WTC11 (cell line): ENCODE measurements around the gene PSMD5. TPM values are rescaled to one million over a fixed set of nuclear protein-coding genes. Genes with fewer than 3 reads are reported as not detected.

Experiments used
- ATAC-seq: fragments of 200-7000 bp; cut with Tn5 transposase; 2 replicates; pipeline ENCODE4 v1.10.0; 2021; ENCODE audit warnings: mild to moderate bottlenecking, moderate library complexity
- Bru-seq: library from RNA; stranded (reverse); fragments of 400-500 nt; gene quantifications from one replicate; lab custom pipeline; 2021; lab: Mats Ljungman, UMichigan
- CTCF ChIA-PET: fragments of 300-600 bp; sonication (Branson Sonifier 250); formaldehyde crosslinking; loops from one replicate; lab custom pipeline; 2021; ENCODE audit warnings: antibody characterized with exemption; lab: Charles Lee
- POLR2A ChIA-PET: fragments of 350-600 bp; sonication (Branson Sonifier 250); formaldehyde crosslinking; loops from one replicate; lab custom pipeline; 2021; ENCODE audit warnings: antibody characterized with exemption; lab: Charles Lee
- DNase-seq: peaks from one replicate; pipeline ENCODE4 v3.0.0; 2021; ENCODE audit warnings: low spot score
- H3K27ac Mint-ChIP-seq: 2 replicates; pipeline ENCODE4 v1.8.0; 2021; ENCODE audit warnings: mixed read lengths
- H3K27me3 Mint-ChIP-seq: 2 replicates; pipeline ENCODE4 v1.8.0; 2021; ENCODE audit warnings: low read depth, mild to moderate bottlenecking, moderate library complexity, mixed read lengths
- H3K36me3 Mint-ChIP-seq: 2 replicates; pipeline ENCODE4 v1.8.0; 2021; ENCODE audit warnings: mixed read lengths
- H3K4me1 Mint-ChIP-seq: 2 replicates; pipeline ENCODE4 v1.8.0; 2022; ENCODE audit warnings: mixed read lengths
- H3K4me3 Mint-ChIP-seq: 2 replicates; pipeline ENCODE4 v1.8.0; 2021; ENCODE audit warnings: mild to moderate bottlenecking, moderate library complexity, mixed read lengths
- H3K9me3 Mint-ChIP-seq: 2 replicates; pipeline ENCODE4 v1.8.0; 2021; ENCODE audit warnings: mixed read lengths
- ATF2 ChIP-seq: sonication (generic); formaldehyde crosslinking; IDR thresholded peaks from 2 replicates; pipeline ENCODE4 v1.8.1; 2022; ENCODE audit warnings: low read depth, missing genetic modification reagents, borderline replicate concordance
- ATF3 ChIP-seq: sonication (generic); formaldehyde crosslinking; conservative IDR thresholded peaks from 2 replicates; pipeline ENCODE4 v1.8.1; 2022; ENCODE audit warnings: mild to moderate bottlenecking, missing genetic modification reagents
- E2F5 ChIP-seq: sonication (generic); formaldehyde crosslinking; IDR thresholded peaks from 2 replicates; pipeline ENCODE4 v1.8.1; 2022; ENCODE audit warnings: mild to moderate bottlenecking, moderate library complexity, missing genetic modification reagents
- GRHL2 ChIP-seq: fragments of 250-450 bp; sonication (Bioruptor Pico); IDR thresholded peaks from 2 replicates; pipeline ENCODE4 v1.8.0; 2022; ENCODE audit warnings: mild to moderate bottlenecking, moderate library complexity; ENCODE audit not compliant: insufficient replicate concordance, severe bottlenecking
- IRF2 ChIP-seq: sonication (generic); formaldehyde crosslinking; IDR thresholded peaks from 2 replicates; pipeline ENCODE4 v1.8.0; 2022; ENCODE audit warnings: low read depth, missing genetic modification reagents, borderline replicate concordance
- JAZF1 ChIP-seq: fragments of 250-450 bp; sonication (Bioruptor Pico); IDR thresholded peaks from 2 replicates; pipeline ENCODE4 v1.9.0; 2021; ENCODE audit warnings: moderate library complexity, mild to moderate bottlenecking, inconsistent platforms
- JUN ChIP-seq: sonication (generic); formaldehyde crosslinking; IDR thresholded peaks from 2 replicates; pipeline ENCODE4 v1.8.0; 2023; ENCODE audit warnings: mild to moderate bottlenecking, missing genetic modification reagents
- NFYB ChIP-seq: sonication (generic); formaldehyde crosslinking; conservative IDR thresholded peaks from 2 replicates; pipeline ENCODE4 v1.8.0; 2022; ENCODE audit warnings: low read depth, missing genetic modification reagents
- NR3C1 ChIP-seq: sonication (generic); formaldehyde crosslinking; conservative IDR thresholded peaks from 2 replicates; pipeline ENCODE4 v1.8.1; 2023; ENCODE audit warnings: low read depth, mild to moderate bottlenecking, missing genetic modification reagents
- PRDM15 ChIP-seq: sonication (generic); formaldehyde crosslinking; IDR thresholded peaks from 2 replicates; pipeline ENCODE4 v1.8.0; 2022; ENCODE audit warnings: missing genetic modification reagents
- PRRX2 ChIP-seq: fragments of 250-450 bp; sonication (Bioruptor Pico); IDR thresholded peaks from 2 replicates; pipeline ENCODE4 v1.8.0; 2021; ENCODE audit warnings: mild to moderate bottlenecking
- RELA ChIP-seq: sonication (generic); formaldehyde crosslinking; IDR thresholded peaks from 2 replicates; pipeline ENCODE4 v1.8.1; 2022; ENCODE audit warnings: missing genetic modification reagents, mild to moderate bottlenecking, borderline replicate concordance
- SP1 ChIP-seq: sonication (generic); formaldehyde crosslinking; conservative IDR thresholded peaks from 2 replicates; pipeline ENCODE4 v1.8.1; 2022; ENCODE audit warnings: missing genetic modification reagents
- TEAD1 ChIP-seq: sonication (generic); formaldehyde crosslinking; IDR thresholded peaks from 2 replicates; pipeline ENCODE4 v1.8.0; 2022; ENCODE audit warnings: mild to moderate bottlenecking, missing genetic modification reagents
- USF1 ChIP-seq: sonication (generic); formaldehyde crosslinking; IDR thresholded peaks from 2 replicates; pipeline ENCODE4 v1.8.0; 2022; ENCODE audit warnings: mild to moderate bottlenecking, missing genetic modification reagents
- ZBTB21 ChIP-seq: sonication (generic); formaldehyde crosslinking; IDR thresholded peaks from 2 replicates; pipeline ENCODE4 v1.8.1; 2023; ENCODE audit warnings: mild to moderate bottlenecking, missing genetic modification reagents, borderline replicate concordance
- ZBTB43 ChIP-seq: sonication (generic); formaldehyde crosslinking; IDR thresholded peaks from 2 replicates; pipeline ENCODE4 v1.8.1; 2023; ENCODE audit warnings: mild to moderate bottlenecking, missing genetic modification reagents
- ZNF317 ChIP-seq: sonication (generic); formaldehyde crosslinking; IDR thresholded peaks from 2 replicates; pipeline ENCODE4 v1.8.1; 2023; ENCODE audit warnings: low read depth, mild to moderate bottlenecking, moderate library complexity, missing genetic modification reagents, borderline replicate concordance
- ZNF396 ChIP-seq: fragments of 250-450 bp; sonication (Bioruptor Pico); IDR thresholded peaks from 2 replicates; pipeline ENCODE4 v1.8.0; 2021; ENCODE audit warnings: mild to moderate bottlenecking, moderate library complexity, borderline replicate concordance
- ZNF671 ChIP-seq: fragments of 250-450 bp; sonication (Bioruptor Pico); IDR thresholded peaks from 2 replicates; pipeline ENCODE4 v1.8.0; 2021; ENCODE audit warnings: mild to moderate bottlenecking
- long read RNA-seq, 3 experiments: library from RNA in 1 of 3; library from capped mRNA in 1 of 3; library from polyadenylated mRNA in 1 of 3; unstranded in 2 of 3; stranded (forward) in 1 of 3; transcript quantifications; one replicate each; pipeline ENCODE4 v2.0.0, GENCODE V29; 2021
- total RNA-seq: library from RNA; stranded (reverse); gene quantifications from 3 replicates; pipeline ENCODE4 v1.2.3, GENCODE V29; 2021
- TF ChIP-seq, protein P1 (sequence below): fragments of 250-450 bp; sonication (Bioruptor Pico); IDR thresholded peaks from 2 replicates; pipeline ENCODE4 v2.1.2; 2022; ENCODE audit warnings: mild to moderate bottlenecking, moderate library complexity

PSMD5 gene
- total RNA-seq (61.1 to 65.9 TPM (median 65.8 TPM) in 3 replicates), Bru-seq, nascent RNA (percentile 92 among the genes with signal in this experiment)
- long read RNA-seq, experiment 1, transcript PSMD5-201 (10 exons, 3,443 nt): major isoform, 326 of 381 reads
- long read RNA-seq, experiment 1, partial matches to known transcripts: 31 of 381 reads
- long read RNA-seq, experiment 1, other reads (novel, unspliced or antisense): 24 of 381 reads
- long read RNA-seq, experiment 2, transcript PSMD5-201 (10 exons, 3,443 nt): major isoform, 12 of 57 reads
- long read RNA-seq, experiment 2, partial matches to known transcripts: 11 of 57 reads
- long read RNA-seq, experiment 2, other reads (novel, unspliced or antisense): 32 of 57 reads
- long read RNA-seq, experiment 3, transcript PSMD5-201 (10 exons, 3,443 nt): major isoform, 47 of 62 reads
- long read RNA-seq, experiment 3, partial matches to known transcripts: 8 of 62 reads
- long read RNA-seq, experiment 3, other reads (novel, unspliced or antisense): 7 of 62 reads

GRCh38 chr9:120842685-120843485 is at the start of gene PSMD5:
PSMD5 (minus strand) TSS chr9:120842922; CDS start chr9:120842909, 13 bp downstream.
- peak; percentile 97 for DNase-seq
- H3K4me1 Mint-ChIP-seq: peaks cover 40% of the 10 kb centered on the region
- H3K27me3 Mint-ChIP-seq: no peaks in the 10 kb centered on the region
- peak within 1 kb of the TSS; percentile 93 for H3K27ac Mint-ChIP-seq
- ATAC-seq: peak; percentile 99
- H3K4me3 Mint-ChIP-seq: peak within 1 kb of the TSS; percentile 96
- ChIA-PET CTCF (interaction anchor here (0.6 to 1.1 kb wide), 2 partner anchors 20 to 40 kb away, joined by 3 read pairs; no protein-coding TSS in a partner anchor), POLR2A (interaction anchor here (0.6 to 1.3 kb wide), 5 partner anchors 10 to 50 kb away, joined by 3 to 6 read pairs (median 3); partner anchors contain the start of gene FBXW2)
- H3K9me3 Mint-ChIP-seq: no peaks in the 10 kb centered on the region
- H3K36me3 Mint-ChIP-seq: peaks cover 27% of the 10 kb centered on the region
- 0 out of 2 replicates have a peak, but pooled peaks have one; percentile 34 for TF ChIP-seq TEAD1 (CRISPR knock-in tag)
- TF ChIP-seq, protein P1, sequence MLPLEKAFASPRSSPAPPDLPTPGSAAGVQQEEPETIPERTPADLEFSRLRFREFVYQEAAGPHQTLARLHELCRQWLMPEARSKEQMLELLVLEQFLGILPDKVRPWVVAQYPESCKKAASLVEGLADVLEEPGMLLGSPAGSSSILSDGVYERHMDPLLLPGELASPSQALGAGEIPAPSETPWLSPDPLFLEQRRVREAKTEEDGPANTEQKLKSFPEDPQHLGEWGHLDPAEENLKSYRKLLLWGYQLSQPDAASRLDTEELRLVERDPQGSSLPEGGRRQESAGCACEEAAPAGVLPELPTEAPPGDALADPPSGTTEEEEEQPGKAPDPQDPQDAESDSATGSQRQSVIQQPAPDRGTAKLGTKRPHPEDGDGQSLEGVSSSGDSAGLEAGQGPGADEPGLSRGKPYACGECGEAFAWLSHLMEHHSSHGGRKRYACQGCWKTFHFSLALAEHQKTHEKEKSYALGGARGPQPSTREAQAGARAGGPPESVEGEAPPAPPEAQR (CRISPR knock-in tag): no peak
- no peak; the same call in 1 of the 2 replicates for TF ChIP-seq RELA (CRISPR knock-in tag)
- no peak for TF ChIP-seq ATF3 (CRISPR knock-in tag)
- TF ChIP-seq ZNF396 (CRISPR knock-in tag): no peak
- no peak for TF ChIP-seq GRHL2 (CRISPR knock-in tag)
- no peak for TF ChIP-seq NR3C1 (CRISPR knock-in tag)
- no peak for TF ChIP-seq JAZF1 (CRISPR knock-in tag)
- no peak for TF ChIP-seq PRRX2
- TF ChIP-seq PRDM15: no peak
- TF ChIP-seq ATF2: no peak
- no peak for TF ChIP-seq ZNF671 (CRISPR knock-in tag)
- peak; percentile 59; the same call in 1 of the 2 replicates for TF ChIP-seq JUN
- peak; percentile 67; the same call in 1 of the 2 replicates for TF ChIP-seq USF1 (CRISPR knock-in tag)
- peak; percentile 47 for TF ChIP-seq NFYB
- no peak for TF ChIP-seq ZNF317
- TF ChIP-seq ZBTB21: no peak
- TF ChIP-seq E2F5 (CRISPR knock-in tag): peak; percentile 95
- TF ChIP-seq ZBTB43 (CRISPR knock-in tag): no peak
- peak; percentile 81 for TF ChIP-seq SP1 (CRISPR knock-in tag)
- TF ChIP-seq IRF2 (CRISPR knock-in tag): no peak
